ENCODE data around the gene CREBRF.
"Not testable (repeated sequence)": the region's sequence is repeated elsewhere in the genome, so short reads cannot be mapped to it uniquely, and the experiment has no call there.

Gene CREBRF

DNA sequence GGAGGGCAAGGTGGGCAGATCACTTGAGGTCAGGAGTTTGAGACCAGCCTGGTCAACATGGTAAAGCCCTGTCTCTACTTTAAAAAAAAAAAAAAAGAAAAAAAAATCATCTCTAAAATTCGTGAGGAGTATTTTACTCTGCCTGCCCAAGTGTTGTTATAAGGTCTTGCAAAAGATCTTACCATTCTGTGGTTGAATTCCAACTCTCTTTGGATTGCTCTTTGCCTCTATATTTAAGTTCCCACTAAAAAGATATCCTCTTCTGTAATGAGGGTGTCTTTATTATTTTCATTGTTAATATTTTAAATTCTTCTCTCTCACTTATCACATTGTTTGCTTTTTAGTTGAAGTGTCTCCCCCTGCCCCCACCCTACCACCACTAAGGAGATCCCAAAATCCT is 33.4 kb downstream of the CREBRF start:
- DNase-seq: no peak

GRCh38 chr5:173090639-173091038 is 34.5 kb downstream of the CREBRF start:
- no peak for DNase-seq

GRCh38 chr5:173091981-173092380 is 35.8 kb downstream of the CREBRF start:
- DNase-seq: no peak

GRCh38 chr5:173093606-173094005 is 37.5 kb downstream of the CREBRF start:
- no peak for DNase-seq

GRCh38 chr5:173094012-173094661 is 38.0 kb downstream of the CREBRF start:
- DNase-seq: no peak

GRCh38 chr5:173098787-173099186 is 42.6 kb downstream of the CREBRF start:
- DNase-seq: no peak

GRCh38 chr5:173099461-173099860 is 43.3 kb downstream of the CREBRF start:
- no peak for DNase-seq

GRCh38 chr5:173101245-173101644 is 45.1 kb downstream of the CREBRF start:
- no peak for DNase-seq

GRCh38 chr5:173103411-173103810 is 47.3 kb downstream of the CREBRF start:
- DNase-seq: no peak

- no peak for DNase-seq
Observed at GRCh38 chr5:173108914-173109313, 52.8 kb downstream of the CREBRF start.

- DNase-seq: no peak
Observed at GRCh38 chr5:173114536-173114935, 58.4 kb downstream of the CREBRF start.

- DNase-seq: no peak
Observed at GRCh38 chr5:173119719-173120118, 63.6 kb downstream of the CREBRF start.

DNA sequence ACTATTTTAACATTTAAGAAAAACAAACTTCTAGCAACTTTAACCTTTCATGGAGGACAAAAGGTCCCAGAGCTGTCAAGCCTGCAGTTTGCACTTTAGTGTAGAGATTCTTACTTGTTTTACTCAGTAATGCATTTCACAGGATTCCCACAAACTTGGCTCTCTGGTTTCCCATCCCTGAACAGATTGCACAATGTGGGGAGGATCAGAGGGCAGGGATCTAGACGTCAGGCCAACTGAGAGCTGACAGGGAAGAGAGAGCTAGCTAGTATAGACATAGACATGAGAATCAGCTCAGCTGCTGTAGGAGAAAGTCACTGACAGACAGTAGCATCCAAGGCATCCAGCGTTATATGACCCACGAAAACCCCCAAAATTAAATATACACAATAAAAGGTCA is 67.3 kb downstream of the CREBRF start:
- no peak for DNase-seq

DNA sequence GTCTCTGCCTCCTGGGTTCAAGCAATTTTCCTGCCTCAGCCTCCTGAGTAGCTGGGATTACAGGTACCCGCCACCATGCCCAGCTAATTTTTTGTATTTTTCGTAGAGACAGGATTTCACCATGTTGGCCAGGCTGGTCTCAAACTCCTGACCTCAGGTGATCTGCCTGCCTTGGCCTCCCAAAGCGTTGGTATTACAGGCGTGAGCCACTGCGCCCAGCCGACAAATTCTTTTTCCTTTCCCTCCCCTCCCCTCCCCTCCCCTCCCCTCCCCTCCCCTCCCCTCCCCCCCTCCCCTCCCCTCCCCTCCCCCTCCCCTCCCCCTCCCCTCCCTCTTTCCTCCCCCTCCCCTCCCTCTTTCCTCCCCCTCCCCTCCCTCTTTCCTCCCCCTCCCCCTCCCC is 76.0 kb downstream of the CREBRF start:
- DNase-seq: not testable (repeated sequence)

- DNase-seq: no peak
Observed at GRCh38 chr5:173138707-173139106, 82.6 kb downstream of the CREBRF start.

GRCh38 chr5:173139631-173140030 is 83.5 kb downstream of the CREBRF start:
- no peak for DNase-seq

DNA sequence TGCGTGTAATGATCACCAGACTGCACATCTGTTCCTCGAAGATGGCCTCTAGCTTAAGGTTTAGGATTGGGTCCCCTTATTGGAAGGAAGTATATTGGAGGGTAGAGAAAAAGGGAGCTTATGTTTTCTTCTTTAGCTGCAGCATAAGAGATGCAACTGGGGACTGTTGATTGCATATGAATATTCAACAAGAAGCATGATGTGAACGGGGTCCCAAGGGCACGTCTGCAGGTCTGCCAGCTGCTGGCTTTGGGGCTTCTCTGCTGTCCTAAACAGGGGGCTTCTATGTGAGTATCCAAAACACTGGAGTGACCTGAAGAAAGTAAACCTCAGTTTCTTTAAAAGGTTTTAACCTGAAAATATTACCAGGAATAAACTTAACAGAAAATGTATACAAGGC is 84.6 kb downstream of the CREBRF start:
- no peak for DNase-seq

GRCh38 chr5:173143567-173143966 is 87.4 kb downstream of the CREBRF start:
- DNase-seq: no peak

- DNase-seq: peak; percentile 74
Observed at GRCh38 chr5:173144200-173145176, 88.3 kb downstream of the CREBRF start, which contains the start of gene BNIP1. TSS of gene BNIP1 (plus strand) at chr5:173144531. CDS start at chr5:173144546, 15 bp downstream.

GRCh38 chr5:173148354-173148753 is 92.2 kb downstream of the CREBRF start:
- no peak for DNase-seq

DNA sequence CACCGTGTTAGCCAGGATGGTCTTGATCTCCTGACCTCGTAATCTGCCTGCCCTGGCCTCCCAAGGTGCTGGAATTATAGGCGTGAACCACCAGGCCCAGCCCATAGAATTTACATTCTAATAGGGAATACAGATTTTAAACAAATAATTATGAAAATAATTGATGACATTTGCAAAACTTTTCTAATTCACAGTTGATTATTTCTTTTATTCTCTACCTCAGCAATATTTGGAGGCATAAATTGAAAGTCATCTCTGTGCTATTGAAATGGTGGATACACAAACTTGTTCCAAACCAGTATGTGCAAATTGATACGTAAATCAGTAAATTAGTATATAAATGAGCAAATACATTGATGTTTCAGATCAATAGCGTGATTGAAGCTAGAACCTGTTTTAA is 96.4 kb downstream of the CREBRF start:
- no peak for DNase-seq

- no peak for DNase-seq
Observed at GRCh38 chr5:173153842-173154241, 97.7 kb downstream of the CREBRF start.

DNA sequence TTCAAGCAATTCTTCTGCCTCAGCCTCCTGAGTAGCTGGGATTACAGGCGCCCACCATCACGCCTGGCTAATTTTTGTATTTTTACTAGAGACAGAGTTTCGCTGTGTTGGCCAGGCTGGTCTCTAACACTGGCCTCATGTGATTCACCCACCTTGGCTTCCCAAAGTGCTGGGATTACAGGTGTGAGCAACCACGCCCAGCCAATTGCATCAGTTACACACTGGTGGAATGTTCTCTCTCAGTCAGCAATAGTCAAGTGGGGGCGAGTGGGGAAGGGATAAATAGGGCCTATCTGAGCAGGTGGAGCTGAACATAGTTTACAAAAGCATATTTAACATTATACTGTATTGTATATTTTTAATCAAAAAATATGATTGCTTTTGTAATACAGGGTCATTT is 98.5 kb downstream of the CREBRF start:
- DNase-seq: not testable (repeated sequence)

DNA sequence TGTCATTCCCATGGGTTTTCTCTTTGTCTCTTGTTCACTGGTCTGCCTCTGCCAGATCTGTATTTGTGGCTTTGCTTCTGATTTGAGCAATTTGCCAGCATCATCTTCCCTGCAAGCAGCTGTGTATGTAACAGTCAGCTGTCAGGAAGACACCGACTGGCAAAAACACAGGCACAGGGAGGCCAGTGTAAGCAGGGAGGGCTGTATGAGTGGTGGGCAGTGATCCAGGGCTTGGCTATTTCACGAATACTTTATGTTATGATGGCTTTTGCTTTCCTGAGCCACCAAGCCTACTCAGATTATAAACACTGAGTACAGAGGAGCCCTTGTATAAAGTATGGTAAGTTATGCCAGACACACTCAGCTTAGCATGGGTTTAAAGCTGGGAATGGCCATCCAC is 99.8 kb downstream of the CREBRF start:
- no peak for DNase-seq

All from cortex of kidney (tissue), 1 donor.